Neural cell (in vitro differentiated cells): ENCODE results near the gene SLC25A21. TPM values are rescaled to one million over a fixed set of nuclear protein-coding genes. Genes with fewer than 3 reads are reported as not detected.
A peak's percentile ranks its signal among the peaks of the same experiment; 100 is the strongest.

ENCODE experiments used
- H2AFZ ChIP-seq: fragments of 200-600, 300-800 bp; sonication (generic), shearing (Covaris generic); 2 replicates; pipeline ENCODE4 v1.6.0; 2014; ENCODE audit warnings: low read depth, mild to moderate bottlenecking, antibody characterized with exemption, low read length, moderate library complexity
- H3F3A ChIP-seq: fragments of 200-600 bp; shearing (Covaris generic); 2 replicates; pipeline ENCODE4 v1.6.1; 2016; ENCODE audit warnings: mild to moderate bottlenecking, moderate library complexity, mixed read lengths, antibody characterized with exemption, low read length; ENCODE audit not compliant: insufficient read depth, poor library complexity, severe bottlenecking
- H3K27ac ChIP-seq: fragments of 200-600, 300-800 bp; sonication (generic), shearing (Covaris generic); 2 replicates; pipeline ENCODE4 v1.5.1; 2014; ENCODE audit warnings: mild to moderate bottlenecking, low read length, moderate library complexity
- H3K27me3 ChIP-seq: fragments of 300-800, 200-600 bp; sonication (generic), shearing (Covaris generic); 2 replicates; pipeline ENCODE4 v1.6.0; 2014; ENCODE audit warnings: mild to moderate bottlenecking, low read depth, low read length, moderate library complexity; ENCODE audit not compliant: insufficient read depth
- H3K36me3 ChIP-seq: fragments of 300-800, 200-600 bp; sonication (generic), shearing (Covaris generic); 2 replicates; pipeline ENCODE4 v1.5.1; 2014; ENCODE audit warnings: mild to moderate bottlenecking, antibody characterized with exemption, low read length, moderate library complexity; ENCODE audit not compliant: insufficient read depth
- H3K4me2 ChIP-seq: fragments of 300-800, 200-600 bp; sonication (generic), shearing (Covaris generic); 2 replicates; pipeline ENCODE4 v1.6.0; 2014; ENCODE audit warnings: mild to moderate bottlenecking, low read length
- H3K4me3 ChIP-seq: fragments of 300-800, 200-600 bp; sonication (generic), shearing (Covaris generic); 2 replicates; pipeline ENCODE4 v1.5.1; 2014; ENCODE audit warnings: mild to moderate bottlenecking, low read length, moderate library complexity
- H3K79me2 ChIP-seq: fragments of 200-600 bp; shearing (Covaris generic); replicated peaks from 2 replicates; pipeline ENCODE4 v1.6.0; 2014; ENCODE audit warnings: mild to moderate bottlenecking, low read length, moderate library complexity; ENCODE audit not compliant: insufficient read depth
- H3K9ac ChIP-seq: fragments of 300-800, 200-600 bp; sonication (generic), shearing (Covaris generic); 2 replicates; pipeline ENCODE4 v1.6.1; 2016; ENCODE audit warnings: mild to moderate bottlenecking, low read length, mixed read lengths
- H3K9me2 ChIP-seq: fragments of 200-600 bp; shearing (Covaris generic); 2 replicates; pipeline ENCODE4 v1.6.1; 2016; ENCODE audit warnings: mild to moderate bottlenecking, low read length, mixed read lengths; ENCODE audit not compliant: insufficient read depth
- H3K9me3 ChIP-seq: fragments of 200-600, 300-800 bp; sonication (generic), shearing (Covaris generic); 2 replicates; pipeline ENCODE4 v1.6.1; 2016; ENCODE audit warnings: mild to moderate bottlenecking, mixed run types, low read length, moderate library complexity, mixed read lengths
- H4K20me1 ChIP-seq: fragments of 200-600 bp; shearing (Covaris generic); 2 replicates; pipeline ENCODE4 v1.6.1; 2016; ENCODE audit warnings: mild to moderate bottlenecking, mixed run types; ENCODE audit not compliant: insufficient read depth
- EP300 ChIP-seq: fragments of 450-650 bp; conservative IDR thresholded peaks from 2 replicates; pipeline ENCODE4 v1.6.1; 2014; ENCODE audit warnings: antibody characterized with exemption, mild to moderate bottlenecking, moderate library complexity; ENCODE audit not compliant: poor library complexity, severe bottlenecking
- EZH2 ChIP-seq: fragments of 200-600, 300-800 bp; shearing (Covaris generic), sonication (generic); IDR thresholded peaks from 2 replicates; pipeline ENCODE4 v1.6.1; 2014; ENCODE audit warnings: antibody characterized with exemption, low read length, borderline replicate concordance, mild to moderate bottlenecking; ENCODE audit not compliant: insufficient read depth, poor library complexity, severe bottlenecking
- MXI1 ChIP-seq: fragments of 450-650 bp; conservative IDR thresholded peaks from 2 replicates; pipeline ENCODE4 v1.6.1; 2014; ENCODE audit warnings: antibody characterized with exemption, mild to moderate bottlenecking; ENCODE audit not compliant: poor library complexity, severe bottlenecking
- POLR2AphosphoS5 ChIP-seq: IDR thresholded peaks from 2 replicates; pipeline ENCODE4 v1.6.1; 2012
- RAD21 ChIP-seq: fragments of 450-650 bp; conservative IDR thresholded peaks from 2 replicates; pipeline ENCODE4 v1.6.1; 2014; ENCODE audit warnings: antibody characterized with exemption, mild to moderate bottlenecking, moderate library complexity
- REST ChIP-seq: IDR thresholded peaks from 2 replicates; pipeline ENCODE4 v1.6.1; 2012; ENCODE audit warnings: borderline replicate concordance
- SMC3 ChIP-seq: fragments of 450-650 bp; conservative IDR thresholded peaks from 2 replicates; pipeline ENCODE4 v1.6.1; 2014; ENCODE audit warnings: antibody characterized with exemption, mild to moderate bottlenecking, moderate library complexity; ENCODE audit not compliant: poor library complexity
- TAF1 ChIP-seq: IDR thresholded peaks from 2 replicates; pipeline ENCODE4 v1.6.1; 2012; ENCODE audit warnings: low read depth
- polyA plus RNA-seq: library from polyadenylated mRNA; depleted of rRNA; stranded (reverse); fragments of >200 nt; gene quantifications from 2 replicates; pipeline ENCODE4 v1.2.3, GENCODE V29; 2014
- TF ChIP-seq, protein P1 (sequence below): fragments of 450-650 bp; IDR thresholded peaks from 2 replicates; pipeline ENCODE4 v1.5.1; 2014; ENCODE audit warnings: antibody characterized with exemption, mild to moderate bottlenecking, moderate library complexity; ENCODE audit not compliant: poor library complexity, severe bottlenecking

The SLC25A21 gene
- polyA plus RNA-seq, 1 donor from 2014 or later, result 0.35 TPM

- Histone ChIP-seq H4K20me1 (no peaks in the 10 kb centered on the region), H3K79me2 (no peaks in the 10 kb centered on the region), H3K4me2 (peak overlapping the region; percentile 76), H3F3A (no peaks in the 10 kb centered on the region), H3K4me3 (peak overlapping the region; percentile 77), H3K9me2 (no peaks in the 10 kb centered on the region), H3K36me3 (no peaks in the 10 kb centered on the region), H3K9ac (peak overlapping the region; percentile 32), H3K27ac (no peak overlapping the region), H3K27me3 (peaks cover 99% of the 10 kb centered on the region), H2AFZ (no peak overlapping the region), H3K9me3 (no peaks in the 10 kb centered on the region)
- TF ChIP-seq SMC3 (peak; percentile 82), RAD21 (peak; percentile 72), EZH2 (peak; percentile 74), EP300 (no peak), MXI1 (no peak), TAF1 (no peak), REST (no peak), POLR2AphosphoS5 (no peak)
- TF ChIP-seq, protein P1, sequence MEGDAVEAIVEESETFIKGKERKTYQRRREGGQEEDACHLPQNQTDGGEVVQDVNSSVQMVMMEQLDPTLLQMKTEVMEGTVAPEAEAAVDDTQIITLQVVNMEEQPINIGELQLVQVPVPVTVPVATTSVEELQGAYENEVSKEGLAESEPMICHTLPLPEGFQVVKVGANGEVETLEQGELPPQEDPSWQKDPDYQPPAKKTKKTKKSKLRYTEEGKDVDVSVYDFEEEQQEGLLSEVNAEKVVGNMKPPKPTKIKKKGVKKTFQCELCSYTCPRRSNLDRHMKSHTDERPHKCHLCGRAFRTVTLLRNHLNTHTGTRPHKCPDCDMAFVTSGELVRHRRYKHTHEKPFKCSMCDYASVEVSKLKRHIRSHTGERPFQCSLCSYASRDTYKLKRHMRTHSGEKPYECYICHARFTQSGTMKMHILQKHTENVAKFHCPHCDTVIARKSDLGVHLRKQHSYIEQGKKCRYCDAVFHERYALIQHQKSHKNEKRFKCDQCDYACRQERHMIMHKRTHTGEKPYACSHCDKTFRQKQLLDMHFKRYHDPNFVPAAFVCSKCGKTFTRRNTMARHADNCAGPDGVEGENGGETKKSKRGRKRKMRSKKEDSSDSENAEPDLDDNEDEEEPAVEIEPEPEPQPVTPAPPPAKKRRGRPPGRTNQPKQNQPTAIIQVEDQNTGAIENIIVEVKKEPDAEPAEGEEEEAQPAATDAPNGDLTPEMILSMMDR, result peak; percentile 83
These were observed 524.3 kb downstream of the SLC25A21 start for GRCh38 chr14:36647824-36648753.

GRCh38 chr14:36647417-36647823, 525.0 kb downstream of the SLC25A21 start:
- no peaks in the 10 kb centered on the region for H3F3A ChIP-seq
- peak overlapping the region; percentile 77 for H3K4me3 ChIP-seq
- no peaks in the 10 kb centered on the region for H3K79me2 ChIP-seq
- no peaks in the 10 kb centered on the region for H3K9me3 ChIP-seq
- no peak overlapping the region for H2AFZ ChIP-seq
- H3K36me3 ChIP-seq, result no peaks in the 10 kb centered on the region
- H3K27ac ChIP-seq, result no peak overlapping the region
- peak overlapping the region; percentile 76 for H3K4me2 ChIP-seq
- H3K9me2 ChIP-seq, result no peaks in the 10 kb centered on the region
- peak overlapping the region; percentile 32 for H3K9ac ChIP-seq
- TF ChIP-seq SMC3 (no peak), RAD21 (no peak), MXI1 (no peak), POLR2AphosphoS5 (no peak), TAF1 (no peak), EZH2 (peak; percentile 87), REST (no peak), EP300 (no peak)
- TF ChIP-seq, protein P1, result no peak
- H4K20me1 ChIP-seq, result no peaks in the 10 kb centered on the region
- peaks cover 99% of the 10 kb centered on the region for H3K27me3 ChIP-seq
